Breast epithelium (tissue), 4 donors: ENCODE measurements around the gene MYBL2. TPM values are rescaled to one million over a fixed set of nuclear protein-coding genes. Genes with fewer than 3 reads are reported as not detected.

Experiments used
- DNase-seq, 2 donors: peaks; one replicate each; pipeline ENCODE4 v3.0.0-alpha.2; 2019; ENCODE audit warnings: low spot score in 2 of 2
- H3K27ac ChIP-seq, 2 donors: fragments of 200-600 bp; sonication (generic) in 1 of 2; one replicate each; pipeline ENCODE4 v1.5.1; 2016 to 2019; ENCODE audit warnings: mild to moderate bottlenecking in 1 of 2
- H3K27me3 ChIP-seq, 2 donors: fragments of 200-600 bp; sonication (generic) in 1 of 2; one replicate each; pipeline versions ENCODE4 v1.5.1 to v1.6.0; 2017 to 2019; ENCODE audit warnings: control low read depth in 1 of 2, mild to moderate bottlenecking in 1 of 2
- H3K36me3 ChIP-seq: fragments of 200-600 bp; one replicate; pipeline ENCODE4 v1.5.1; 2019
- H3K4me1 ChIP-seq, 2 donors: fragments of 200-600 bp; sonication (generic); one replicate each; pipeline ENCODE4 v1.5.1; 2016 to 2019; ENCODE audit warnings: control low read depth in 1 of 2
- H3K4me3 ChIP-seq, 3 donors: fragments of 200-600 bp; sonication (generic); 1 replicate in 2 of 3; 2 replicates in 1 of 3; pipeline ENCODE4 v1.5.1; 2016 to 2019; ENCODE audit warnings: mild to moderate bottlenecking in 3 of 3, moderate library complexity in 2 of 3
- H3K9me3 ChIP-seq, 2 donors: fragments of 200-600 bp; sonication (generic) in 1 of 2; one replicate each; pipeline ENCODE4 v1.5.1; 2016 to 2019; ENCODE audit warnings: control low read depth in 1 of 2
- CTCF ChIP-seq, 3 donors: fragments of 450-650 bp; IDR thresholded peaks; one replicate each; pipeline ENCODE4 v1.5.1; 2016 to 2017; ENCODE audit warnings: antibody characterized with exemption in 3 of 3, mild to moderate bottlenecking in 3 of 3, moderate library complexity in 3 of 3
- POLR2A ChIP-seq: fragments of 450-650 bp; IDR thresholded peaks from one replicate; pipeline ENCODE4 v1.6.1; 2016; ENCODE audit warnings: antibody characterized with exemption, mild to moderate bottlenecking, moderate library complexity
- POLR2AphosphoS5 ChIP-seq, 3 donors: sonication (generic); formaldehyde crosslinking; IDR thresholded peaks; one replicate each; pipeline ENCODE4 v1.6.1; 2017; ENCODE audit warnings: antibody characterized with exemption in 3 of 3
- intact Hi-C: fragments of 100-400 bp; cut with DNase I; formaldehyde crosslinking; loops from one replicate; pipeline ENCODE4 v1.15.1; 2023; ENCODE audit warnings: low total_unique reads
- total RNA-seq, 3 donors: library from RNA; depleted of rRNA; stranded (reverse); fragments of >200 nt; gene quantifications; one replicate each; pipeline ENCODE4 v1.1.0, GENCODE V29; 2016

Gene MYBL2
- total RNA-seq, 3 donors from 2014 or later = 0.32 to 0.44 TPM; not detected in 1

GRCh38 chr20:43723186-43723585, 56.3 kb downstream of the MYBL2 start:
- H3K9me3 ChIP-seq = no peaks in the 10 kb centered on the region
- no peaks in the 10 kb centered on the region for H3K4me1 ChIP-seq
- TF ChIP-seq CTCF (IDR thresholded peaks at IDR 0.05) (no peak), POLR2A (no peak), POLR2AphosphoS5 (IDR thresholded peaks at IDR 0.05) (no peak)
- H3K36me3 ChIP-seq = no peaks in the 10 kb centered on the region
- H3K27ac ChIP-seq = no peak overlapping the region
- DNase-seq = no peak
- H3K4me3 ChIP-seq = no peak overlapping the region
- no peaks in the 10 kb centered on the region for H3K27me3 ChIP-seq
- intact Hi-C loops = no loop called here

DNA sequence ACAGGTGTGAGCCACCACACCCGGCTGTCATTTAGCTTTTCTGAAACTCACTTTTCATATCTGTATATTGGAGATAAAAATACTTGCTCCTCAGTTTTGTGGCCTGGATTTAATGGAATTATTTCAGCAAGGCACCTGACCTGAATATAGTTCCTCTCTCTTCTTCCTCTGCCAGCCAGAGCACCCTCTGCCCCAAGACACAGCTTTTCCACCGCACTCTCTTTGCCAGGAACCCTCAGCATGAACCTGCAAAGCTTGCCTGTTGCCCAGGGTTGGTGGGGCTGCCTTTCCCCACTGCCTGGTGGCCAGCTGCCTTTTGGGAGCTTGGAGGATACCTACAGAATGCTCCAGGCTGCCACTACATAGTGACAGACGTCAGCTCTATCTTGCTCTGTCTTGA, 56.8 kb downstream of the MYBL2 start:
- no peaks in the 10 kb centered on the region for H3K36me3 ChIP-seq
- H3K9me3 ChIP-seq = no peaks in the 10 kb centered on the region
- H3K4me1 ChIP-seq = no peaks in the 10 kb centered on the region
- H3K27ac ChIP-seq = no peak overlapping the region
- no peak overlapping the region for H3K4me3 ChIP-seq
- intact Hi-C loops = no loop called here
- TF ChIP-seq CTCF (IDR thresholded peaks at IDR 0.05) (no peak), POLR2A (no peak)
- no peaks in the 10 kb centered on the region for H3K27me3 ChIP-seq
- no peak for DNase-seq

DNA sequence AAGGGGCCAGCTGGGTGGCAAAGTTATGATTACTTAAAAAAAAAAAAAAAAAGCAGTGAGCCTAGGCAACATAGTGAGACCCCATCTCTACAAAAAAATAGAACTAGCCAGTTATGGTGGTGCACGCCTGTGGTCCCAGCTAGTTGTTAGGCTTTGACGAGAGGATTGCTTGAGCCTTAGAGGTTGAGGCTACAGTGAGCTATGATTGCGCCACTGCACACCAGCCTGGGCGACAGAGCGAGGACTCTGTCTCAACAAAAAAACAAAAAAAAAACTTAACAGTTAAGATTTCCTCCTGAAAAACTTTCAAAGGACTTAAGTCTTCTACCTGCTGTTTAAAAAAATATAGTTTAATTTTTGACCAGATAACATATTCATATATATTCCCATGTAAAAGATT, 57.5 kb downstream of the MYBL2 start:
- H3K27me3 ChIP-seq = no peaks in the 10 kb centered on the region
- no peak for DNase-seq
- intact Hi-C loops = no loop called here
- no peaks in the 10 kb centered on the region for H3K4me1 ChIP-seq
- TF ChIP-seq POLR2AphosphoS5 (IDR thresholded peaks at IDR 0.05) = no peak
- no peak for TF ChIP-seq POLR2A
- TF ChIP-seq CTCF (IDR thresholded peaks at IDR 0.05) = no peak
- no peaks in the 10 kb centered on the region for H3K36me3 ChIP-seq
- no peaks in the 10 kb centered on the region for H3K9me3 ChIP-seq
- H3K27ac ChIP-seq = no peak overlapping the region
- no peak overlapping the region for H3K4me3 ChIP-seq

GRCh38 chr20:43725666-43726065, 58.8 kb downstream of the MYBL2 start:
- H3K4me1 ChIP-seq = no peaks in the 10 kb centered on the region
- TF ChIP-seq POLR2AphosphoS5 (IDR thresholded peaks at IDR 0.05) (no peak), POLR2A (no peak), CTCF (IDR thresholded peaks at IDR 0.05) (no peak)
- DNase-seq = no peak

DNA sequence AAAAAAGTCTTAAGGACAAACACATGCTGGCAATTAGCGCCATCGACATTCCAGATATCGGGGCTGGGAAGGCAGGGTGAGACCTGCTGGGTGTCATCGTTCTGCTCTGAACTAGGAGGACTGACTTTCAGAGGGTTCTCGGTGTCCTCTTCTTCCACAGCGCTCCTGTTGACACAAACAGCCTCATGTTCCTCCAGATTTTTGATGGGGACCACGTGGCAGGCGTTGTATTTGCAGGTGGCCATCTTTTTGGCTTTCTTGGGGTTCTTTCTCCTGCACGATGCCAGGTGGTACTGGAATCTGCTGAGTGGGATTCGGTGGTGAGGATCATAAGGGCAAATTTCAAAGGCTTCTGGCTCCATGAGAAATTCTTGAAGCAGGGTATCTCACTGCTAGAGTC, 59.4 kb downstream of the MYBL2 start:
- Histone ChIP-seq H3K36me3 (no peaks in the 10 kb centered on the region), H3K27ac (no peak overlapping the region), H3K9me3 (no peaks in the 10 kb centered on the region), H3K4me1 (no peaks in the 10 kb centered on the region), H3K4me3 (no peak overlapping the region), H3K27me3 (no peaks in the 10 kb centered on the region)
- intact Hi-C loops = no loop called here
- TF ChIP-seq POLR2AphosphoS5 (IDR thresholded peaks at IDR 0.05) (no peak), CTCF (IDR thresholded peaks at IDR 0.05) (no peak), POLR2A (no peak)
- DNase-seq = no peak

More at GRCh38 chr20:43725666-43726065, 58.8 kb downstream of the MYBL2 start:
- Histone ChIP-seq H3K27me3 (no peaks in the 10 kb centered on the region), H3K4me3 (no peak overlapping the region), H3K36me3 (no peaks in the 10 kb centered on the region), H3K27ac (no peak overlapping the region), H3K9me3 (no peaks in the 10 kb centered on the region)
- intact Hi-C loops = no loop called here
